Lung (tissue), 12 donors: Measurements from ENCODE around the gene FBRS. TPM values are rescaled to one million over a fixed set of nuclear protein-coding genes. Genes with fewer than 3 reads are reported as not detected.

Experiments used
- ATAC-seq: fragments of 200-7000 bp; cut with Tn5 transposase; one replicate; pipeline ENCODE4 v1.9.1; 2020; ENCODE audit warnings: moderate number of reproducible peaks; ENCODE audit not compliant: insufficient read depth, low FRiP score
- DNase-seq, 3 donors: peaks; one replicate each; pipeline ENCODE4 v3.0.0-alpha.2; 2013 to 2017
- H3K27ac ChIP-seq, 2 donors: one replicate each; pipeline ENCODE4 v1.5.1; 2013; ENCODE audit warnings: mild to moderate bottlenecking in 2 of 2, moderate library complexity in 2 of 2, control low read depth in 1 of 2, inconsistent platforms in 1 of 2, low read depth in 1 of 2, low read length in 1 of 2
- H3K27me3 ChIP-seq, 3 donors: one replicate each; pipeline ENCODE4 v1.5.1; 2013; ENCODE audit warnings: low read length in 2 of 3; ENCODE audit not compliant: control insufficient read depth in 3 of 3, insufficient read depth in 3 of 3
- H3K36me3 ChIP-seq, 4 donors: one replicate each; pipeline ENCODE4 v1.5.1; 2013; ENCODE audit warnings: low read length in 4 of 4, mild to moderate bottlenecking in 1 of 4, moderate library complexity in 1 of 4; ENCODE audit not compliant: control insufficient read depth in 4 of 4, insufficient read depth in 4 of 4
- H3K4me1 ChIP-seq, 5 donors: one replicate each; pipeline ENCODE4 v1.5.1; 2013; ENCODE audit warnings: low read length in 5 of 5, mild to moderate bottlenecking in 2 of 5, moderate library complexity in 1 of 5; ENCODE audit not compliant: control insufficient read depth in 5 of 5, insufficient read depth in 5 of 5
- H3K4me3 ChIP-seq: one replicate; pipeline ENCODE4 v1.5.1; 2013; ENCODE audit warnings: mild to moderate bottlenecking, control low read depth, moderate library complexity
- H3K9ac ChIP-seq, 2 donors: one replicate each; pipeline ENCODE4 v1.5.1; 2013; ENCODE audit warnings: low read length in 2 of 2, control low read depth in 1 of 2; ENCODE audit not compliant: insufficient read depth in 1 of 2
- H3K9me3 ChIP-seq, 4 donors: one replicate each; pipeline ENCODE4 v1.5.1; 2013; ENCODE audit warnings: low read length in 3 of 4, mild to moderate bottlenecking in 1 of 4, moderate library complexity in 1 of 4; ENCODE audit not compliant: control insufficient read depth in 4 of 4, insufficient read depth in 3 of 4
- WGBS, 2 donors: extraction: QIAGEN DNeasy Blood & Tissue Kit; methylation state at CpG; one replicate each; pipeline ENCODE4 v1.1.7; 2013; 5-methylcytosine and 5-hydroxymethylcytosine counted together
- polyA plus RNA-seq, 2 donors: library from polyadenylated mRNA; stranded (reverse); fragments of 200-250 nt; gene quantifications; one replicate each; pipeline ENCODE4 v1.2.1, GENCODE V29; 2013
- total RNA-seq, 2 donors: library from RNA; depleted of rRNA in 1 of 2; stranded (reverse); fragments of >200 nt in 1 of 2; gene quantifications; one replicate each; pipeline ENCODE4 v1.2.1, GENCODE V29; 2014 to 2021
- TF ChIP-seq, protein P1 (sequence below): IDR thresholded peaks from 2 replicates; pipeline ENCODE4 v1.5.1; 2012; ENCODE audit warnings: mild to moderate bottlenecking; ENCODE audit errors: control extremely low read depth, extremely low read depth
- donor health status: control.
- donor health status: control.
- donor health status: Bipolar disorder and iron deficiency.
- donor health status: healthy.
- donor health status: DM: yes; HTN: yes; CAD: no.

FBRS gene
- total and polyA plus RNA-seq, 4 donors: 32.1 to 80.8 (median 55.6) TPM

DNA sequence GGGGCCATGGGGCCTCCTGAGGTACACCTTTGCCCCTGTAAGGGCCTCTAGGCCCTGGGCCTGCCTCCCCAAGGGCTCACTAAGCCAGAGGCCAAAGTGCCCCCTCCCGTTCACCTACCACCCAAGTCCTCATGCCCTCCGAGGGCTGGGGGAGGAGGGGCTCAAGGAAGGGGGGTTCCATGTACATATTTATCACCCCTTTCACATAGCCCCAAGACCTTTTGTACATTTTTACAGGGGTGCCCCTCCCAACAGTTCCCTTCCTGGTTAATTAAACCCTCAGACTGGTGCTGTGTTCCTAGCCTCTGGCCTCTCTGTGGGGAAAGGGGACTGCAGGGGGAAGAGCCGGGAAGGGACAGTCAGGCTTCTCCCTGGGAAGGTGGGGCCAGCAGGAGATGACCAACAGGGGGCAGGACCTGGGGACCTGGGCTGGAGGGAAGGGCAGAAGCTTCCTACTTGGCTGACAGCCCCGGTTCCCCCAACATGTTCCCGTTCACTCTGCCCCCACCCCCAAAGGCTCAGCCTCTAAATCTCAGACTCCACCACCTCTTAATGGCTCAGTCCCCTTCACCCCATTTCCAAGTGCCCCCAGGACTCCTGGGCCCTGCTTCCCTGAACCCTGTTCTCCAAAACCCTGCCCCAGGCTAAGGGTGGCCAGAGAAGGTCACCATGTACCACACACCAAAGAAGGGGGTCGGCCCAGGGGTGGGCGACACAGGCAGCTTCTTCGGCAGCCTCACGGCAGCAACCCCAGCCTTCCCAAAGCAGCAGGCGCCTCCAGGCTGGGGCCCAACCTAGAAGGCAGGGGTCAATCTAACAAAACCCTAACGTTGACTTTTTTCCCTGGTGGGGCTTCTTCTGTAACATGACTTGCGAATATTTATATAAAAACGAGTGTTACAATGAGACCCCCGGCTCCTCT lies 11.9 kb downstream of the FBRS start:
- TF ChIP-seq, protein P1, sequence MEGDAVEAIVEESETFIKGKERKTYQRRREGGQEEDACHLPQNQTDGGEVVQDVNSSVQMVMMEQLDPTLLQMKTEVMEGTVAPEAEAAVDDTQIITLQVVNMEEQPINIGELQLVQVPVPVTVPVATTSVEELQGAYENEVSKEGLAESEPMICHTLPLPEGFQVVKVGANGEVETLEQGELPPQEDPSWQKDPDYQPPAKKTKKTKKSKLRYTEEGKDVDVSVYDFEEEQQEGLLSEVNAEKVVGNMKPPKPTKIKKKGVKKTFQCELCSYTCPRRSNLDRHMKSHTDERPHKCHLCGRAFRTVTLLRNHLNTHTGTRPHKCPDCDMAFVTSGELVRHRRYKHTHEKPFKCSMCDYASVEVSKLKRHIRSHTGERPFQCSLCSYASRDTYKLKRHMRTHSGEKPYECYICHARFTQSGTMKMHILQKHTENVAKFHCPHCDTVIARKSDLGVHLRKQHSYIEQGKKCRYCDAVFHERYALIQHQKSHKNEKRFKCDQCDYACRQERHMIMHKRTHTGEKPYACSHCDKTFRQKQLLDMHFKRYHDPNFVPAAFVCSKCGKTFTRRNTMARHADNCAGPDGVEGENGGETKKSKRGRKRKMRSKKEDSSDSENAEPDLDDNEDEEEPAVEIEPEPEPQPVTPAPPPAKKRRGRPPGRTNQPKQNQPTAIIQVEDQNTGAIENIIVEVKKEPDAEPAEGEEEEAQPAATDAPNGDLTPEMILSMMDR: no peak
- Histone ChIP-seq H3K9ac (no peak overlapping the region), H3K9me3 (no peaks in the 10 kb centered on the region), H3K27me3 (no peaks in the 10 kb centered on the region), H3K4me1 (no peaks in the 10 kb centered on the region), H3K4me3 (no peak overlapping the region), H3K27ac (no peak overlapping the region), H3K36me3 (peaks cover 14 to 51% (median 18%) of the 10 kb centered on the region in 4 donors)
- 86 to 87% methylated on average over 14 of the region's 14 CpGs for WGBS, 2 donors
- ATAC-seq (peak; percentile 27), DNase-seq (no peak)

DNA sequence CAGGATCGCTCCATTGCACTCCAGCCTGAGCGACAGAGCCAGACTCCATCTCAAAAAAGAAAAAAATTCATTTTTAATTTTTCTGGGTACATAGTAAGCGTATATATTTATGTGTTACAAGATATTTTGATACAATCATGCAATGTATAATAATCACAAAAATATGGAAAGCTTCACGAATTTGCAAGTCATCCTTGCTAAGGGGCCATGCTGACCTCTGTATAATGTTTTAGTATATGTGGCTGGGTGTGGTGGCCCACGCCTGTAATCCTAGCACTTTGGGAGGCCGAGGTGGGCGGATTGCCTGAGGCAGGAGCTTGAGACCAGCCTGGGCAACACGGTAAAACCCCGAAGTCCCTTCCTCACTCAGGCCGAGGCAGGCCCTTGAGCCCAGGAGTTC lies 16.9 kb downstream of the FBRS start:
- WGBS, 2 donors: 88 to 92% methylated on average over 10 of the region's 10 CpGs
- Histone ChIP-seq H3K27ac (no peak overlapping the region), H3K36me3 (peaks cover 0 to 3% (median 1%) of the 10 kb centered on the region in 4 donors), H3K9ac (no peak overlapping the region), H3K4me1 (no peaks in the 10 kb centered on the region), H3K9me3 (no peaks in the 10 kb centered on the region), H3K27me3 (no peaks in the 10 kb centered on the region), H3K4me3 (no peak overlapping the region)
- TF ChIP-seq, protein P1: no peak
- DNase-seq (no peak), ATAC-seq (no peak)

DNA sequence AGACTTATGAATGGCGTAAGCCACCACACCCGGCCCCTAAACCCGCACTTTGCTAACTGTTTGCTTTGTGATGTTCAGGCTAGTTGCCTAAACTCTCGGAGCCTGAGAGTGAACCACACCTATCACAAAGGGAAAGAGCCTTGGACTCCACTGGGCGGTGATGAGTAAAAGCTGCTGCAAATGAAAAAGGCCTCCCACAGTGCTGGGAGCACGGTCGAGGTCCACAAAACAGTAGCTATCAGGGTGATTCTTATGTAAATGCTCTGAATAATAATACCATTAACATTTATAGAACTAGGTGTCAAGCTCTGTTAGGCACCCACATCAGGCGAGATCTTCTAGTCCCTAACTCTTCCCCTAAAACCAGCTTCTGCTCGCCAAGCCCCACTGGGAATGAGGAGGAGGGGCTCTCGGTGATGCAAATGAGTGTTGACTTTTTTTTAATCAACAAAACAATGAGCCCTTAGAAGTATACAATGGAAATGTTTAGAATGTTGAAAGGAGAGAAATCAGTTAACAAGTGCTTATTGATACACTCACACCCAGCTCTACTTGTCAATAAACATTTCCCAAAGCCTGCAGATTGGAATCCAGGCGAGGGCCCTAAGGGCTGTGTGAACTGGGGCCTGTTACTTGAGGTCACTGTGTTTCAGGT lies 19.8 kb downstream of the FBRS start:
- H3K4me1 ChIP-seq: no peaks in the 10 kb centered on the region
- no peak for DNase-seq
- no peaks in the 10 kb centered on the region for H3K9me3 ChIP-seq
- ATAC-seq: no peak
- H3K4me3 ChIP-seq: no peak overlapping the region
- H3K9ac ChIP-seq: no peak overlapping the region
- WGBS, 2 donors: 82 to 87% methylated on average over 11 of the region's 11 CpGs
- TF ChIP-seq, protein P1: no peak
- no peaks in the 10 kb centered on the region for H3K27me3 ChIP-seq
- no peaks in the 10 kb centered on the region for H3K36me3 ChIP-seq
- H3K27ac ChIP-seq: no peak overlapping the region
